GM18867 (cell line): Measurements from ENCODE around the gene ALPK1.
"Not testable (repeated sequence)": the region's sequence is repeated elsewhere in the genome, so short reads cannot be mapped to it uniquely, and the experiment has no call there.

ENCODE experiments used
- ATAC-seq: cut with Tn5 transposase; IDR thresholded peaks from one replicate; pipeline ENCODE4 v1.9.1; 2021; ENCODE audit warnings: mild to moderate bottlenecking, moderate library complexity; ENCODE audit not compliant: unreplicated experiment

ALPK1 gene

GRCh38 chr4:112377594-112378242 is 80.5 kb downstream of the ALPK1 start:
- ATAC-seq = no peak

- ATAC-seq = no peak
Observed at GRCh38 chr4:112378243-112378620, 81.1 kb downstream of the ALPK1 start.

GRCh38 chr4:112378858-112379257 is 81.7 kb downstream of the ALPK1 start:
- ATAC-seq = no peak

GRCh38 chr4:112379306-112379705 is 82.1 kb downstream of the ALPK1 start:
- no peak for ATAC-seq

GRCh38 chr4:112381996-112382692 is 85.0 kb downstream of the ALPK1 start:
- ATAC-seq = no peak

- no peak for ATAC-seq
Observed at GRCh38 chr4:112386071-112386470, 88.9 kb downstream of the ALPK1 start.

- no peak for ATAC-seq
Observed at GRCh38 chr4:112402098-112402497, 104.9 kb downstream of the ALPK1 start.

- ATAC-seq = no peak
Observed at GRCh38 chr4:112403101-112403945, 106.2 kb downstream of the ALPK1 start.

GRCh38 chr4:112410364-112410763 is 113.2 kb downstream of the ALPK1 start:
- ATAC-seq = no peak

- ATAC-seq = no peak
Observed at GRCh38 chr4:112410804-112411203, 113.6 kb downstream of the ALPK1 start.

- ATAC-seq = no peak
Observed at GRCh38 chr4:112411781-112412550, 114.8 kb downstream of the ALPK1 start.

- no peak for ATAC-seq
Observed at GRCh38 chr4:112416464-112416863, 119.3 kb downstream of the ALPK1 start.

GRCh38 chr4:112418092-112418491 is 120.9 kb downstream of the ALPK1 start:
- no peak for ATAC-seq

- ATAC-seq = no peak
Observed at GRCh38 chr4:112421911-112422310, 124.7 kb downstream of the ALPK1 start.

GRCh38 chr4:112422644-112423043 is 125.5 kb downstream of the ALPK1 start:
- no peak for ATAC-seq

GRCh38 chr4:112423591-112423990 is 126.4 kb downstream of the ALPK1 start:
- no peak for ATAC-seq

GRCh38 chr4:112425823-112426222 is 128.7 kb downstream of the ALPK1 start:
- no peak for ATAC-seq

- ATAC-seq = no peak
Observed at GRCh38 chr4:112426416-112426815, 129.2 kb downstream of the ALPK1 start.

GRCh38 chr4:112431158-112431557 is 134.0 kb downstream of the ALPK1 start:
- no peak for ATAC-seq

GRCh38 chr4:112436987-112437386 is 139.8 kb downstream of the ALPK1 start:
- no peak for ATAC-seq

GRCh38 chr4:112442226-112442625 is 145.1 kb downstream of the ALPK1 start:
- not testable (repeated sequence) for ATAC-seq
